ENCODE results near the gene PDZD7. TPM values are rescaled to one million over a fixed set of nuclear protein-coding genes. Genes with fewer than 3 reads are reported as not detected.
"Not testable (repeated sequence)": the region's sequence is repeated elsewhere in the genome, so short reads cannot be mapped to it uniquely, and the experiment has no call there.

PDZD7 gene
- total RNA-seq, 3 donors from 2014 or later, result 0.05 to 0.26 TPM; not detected in 1

- DNase-seq (no peak), ATAC-seq (no peak)
- Mint-ChIP-seq H3K4me3 (no peak overlapping the region), H3K4me1 (ENCODE audit: low read depth) (peaks cover 21% of the 10 kb centered on the region), H3K36me3 (ENCODE audit: insufficient read depth) (peaks cover 19% of the 10 kb centered on the region), H3K9me3 (no peaks in the 10 kb centered on the region), H3K27me3 (ENCODE audit: low read depth) (no peaks in the 10 kb centered on the region)
These were observed 7.6 kb upstream of the PDZD7 start for GRCh38 chr10:101038484-101038883.

GRCh38 chr10:101036726-101037125, 5.8 kb upstream of the PDZD7 start:
- ATAC-seq (no peak), DNase-seq (no peak)
- Mint-ChIP-seq H3K36me3 (ENCODE audit: insufficient read depth) (peaks cover 19% of the 10 kb centered on the region), H3K9me3 (no peaks in the 10 kb centered on the region), H3K4me1 (ENCODE audit: low read depth) (peaks cover 17% of the 10 kb centered on the region), H3K27me3 (ENCODE audit: low read depth) (no peaks in the 10 kb centered on the region), H3K4me3 (no peak overlapping the region)

- Mint-ChIP-seq H3K27me3 (ENCODE audit: low read depth) (no peaks in the 10 kb centered on the region), H3K9me3 (no peaks in the 10 kb centered on the region), H3K36me3 (ENCODE audit: insufficient read depth) (peaks cover 19% of the 10 kb centered on the region), H3K4me1 (ENCODE audit: low read depth) (peaks cover 19% of the 10 kb centered on the region), H3K4me3 (no peak overlapping the region)
- ATAC-seq (no peak), DNase-seq (no peak)
These were observed 5.2 kb upstream of the PDZD7 start for GRCh38 chr10:101035916-101036702.

GRCh38 chr10:101035314-101035713, 4.4 kb upstream of the PDZD7 start:
- Mint-ChIP-seq H3K27me3 (ENCODE audit: low read depth) (no peaks in the 10 kb centered on the region), H3K36me3 (ENCODE audit: insufficient read depth) (peaks cover 19% of the 10 kb centered on the region), H3K4me1 (ENCODE audit: low read depth) (peaks cover 22% of the 10 kb centered on the region), H3K4me3 (no peak overlapping the region), H3K9me3 (no peaks in the 10 kb centered on the region)
- no peak for DNase-seq
- ATAC-seq, result no peak

- not testable (repeated sequence) for H3K27me3 Mint-ChIP-seq (ENCODE audit: low read depth); ATAC-seq; H3K9me3 Mint-ChIP-seq; H3K4me3 Mint-ChIP-seq; DNase-seq
- H3K4me1 Mint-ChIP-seq (ENCODE audit: low read depth), result peaks cover 22% of the 10 kb centered on the region
- peaks cover 19% of the 10 kb centered on the region for H3K36me3 Mint-ChIP-seq (ENCODE audit: insufficient read depth)
These were observed 3.5 kb upstream of the PDZD7 start for GRCh38 chr10:101034404-101034803.

- H3K4me3 Mint-ChIP-seq, result peak overlapping the region; percentile 74
- DNase-seq (no peak), ATAC-seq (no peak)
- H3K4me1 Mint-ChIP-seq (ENCODE audit: low read depth), result peaks cover 22% of the 10 kb centered on the region
- peaks cover 17% of the 10 kb centered on the region for H3K36me3 Mint-ChIP-seq (ENCODE audit: insufficient read depth)
- H3K27me3 Mint-ChIP-seq (ENCODE audit: low read depth), result no peaks in the 10 kb centered on the region
- no peaks in the 10 kb centered on the region for H3K9me3 Mint-ChIP-seq
These were observed 2.3 kb upstream of the PDZD7 start for GRCh38 chr10:101033276-101033675.

- H3K9me3 Mint-ChIP-seq, result no peaks in the 10 kb centered on the region
- H3K36me3 Mint-ChIP-seq (ENCODE audit: insufficient read depth), result peaks cover 12% of the 10 kb centered on the region
- peak overlapping the region; percentile 74 for H3K4me3 Mint-ChIP-seq
- peaks cover 22% of the 10 kb centered on the region for H3K4me1 Mint-ChIP-seq (ENCODE audit: low read depth)
- H3K27me3 Mint-ChIP-seq (ENCODE audit: low read depth), result no peaks in the 10 kb centered on the region
- peak; percentile 39 to 44 for ATAC-seq
- DNase-seq, result peak; percentile 58
These were observed 1.8 kb upstream of the PDZD7 start for GRCh38 chr10:101032637-101033224.

GRCh38 chr10:101031796-101032636, 1.1 kb upstream of the PDZD7 start:
- DNase-seq, result peak; percentile 67
- no peaks in the 10 kb centered on the region for H3K9me3 Mint-ChIP-seq
- H3K27me3 Mint-ChIP-seq (ENCODE audit: low read depth), result no peaks in the 10 kb centered on the region
- H3K36me3 Mint-ChIP-seq (ENCODE audit: insufficient read depth), result peaks cover 6% of the 10 kb centered on the region
- ATAC-seq, result peak; percentile 65 to 67
- H3K4me3 Mint-ChIP-seq, result peak overlapping the region; percentile 74
- peaks cover 22% of the 10 kb centered on the region for H3K4me1 Mint-ChIP-seq (ENCODE audit: low read depth)

GRCh38 chr10:101030496-101031127, 317 bp downstream of the PDZD7 start:
- Mint-ChIP-seq H3K27me3 (ENCODE audit: low read depth) (no peaks in the 10 kb centered on the region), H3K36me3 (ENCODE audit: insufficient read depth) (peaks cover under 1% of the 10 kb centered on the region), H3K9me3 (no peaks in the 10 kb centered on the region), H3K4me3 (peak overlapping the region; percentile 74), H3K4me1 (ENCODE audit: low read depth) (peaks cover 22% of the 10 kb centered on the region)
- ATAC-seq (no peak), DNase-seq (no peak)

- no peaks in the 10 kb centered on the region for H3K27me3 Mint-ChIP-seq (ENCODE audit: low read depth)
- peaks cover 22% of the 10 kb centered on the region for H3K4me1 Mint-ChIP-seq (ENCODE audit: low read depth)
- DNase-seq (no peak), ATAC-seq (no peak)
- no peaks in the 10 kb centered on the region for H3K9me3 Mint-ChIP-seq
- no peaks in the 10 kb centered on the region for H3K36me3 Mint-ChIP-seq (ENCODE audit: insufficient read depth)
- no peak overlapping the region for H3K4me3 Mint-ChIP-seq
These were observed 1.2 kb downstream of the PDZD7 start for GRCh38 chr10:101029520-101030295.

GRCh38 chr10:101028446-101029337, 2.2 kb downstream of the PDZD7 start:
- no peak overlapping the region for H3K4me3 Mint-ChIP-seq
- no peaks in the 10 kb centered on the region for H3K9me3 Mint-ChIP-seq
- peaks cover 22% of the 10 kb centered on the region for H3K4me1 Mint-ChIP-seq (ENCODE audit: low read depth)
- ATAC-seq (no peak), DNase-seq (no peak)
- H3K27me3 Mint-ChIP-seq (ENCODE audit: low read depth), result no peaks in the 10 kb centered on the region
- H3K36me3 Mint-ChIP-seq (ENCODE audit: insufficient read depth), result no peaks in the 10 kb centered on the region

GRCh38 chr10:101027106-101027720, 3.7 kb downstream of the PDZD7 start:
- Mint-ChIP-seq H3K4me1 (ENCODE audit: low read depth) (peaks cover 10% of the 10 kb centered on the region), H3K4me3 (no peak overlapping the region), H3K9me3 (no peaks in the 10 kb centered on the region), H3K27me3 (ENCODE audit: low read depth) (peaks cover under 1% of the 10 kb centered on the region), H3K36me3 (ENCODE audit: insufficient read depth) (no peaks in the 10 kb centered on the region)
- DNase-seq (no peak), ATAC-seq (no peak)
